ENCODE measurements around the gene ADSS1.
A peak's percentile ranks its signal among the peaks of the same experiment; 100 is the strongest.
"Not testable (repeated sequence)": the region's sequence is repeated elsewhere in the genome, so short reads cannot be mapped to it uniquely, and the experiment has no call there.

The ADSS1 gene

GRCh38 chr14:104746071-104746545, 22.1 kb downstream of the ADSS1 start:
- Mint-ChIP-seq H3K9me3 (no peaks in the 10 kb centered on the region), H3K4me3 (no peak overlapping the region), H3K4me1 (peaks cover 7 to 8% of the 10 kb centered on the region in 2 donors), H3K36me3 (no peaks in the 10 kb centered on the region), H3K27me3 (no peaks in the 10 kb centered on the region), H3K27ac (no peak overlapping the region)
- ATAC-seq (replicated peaks) (peak; percentile 34 to 46), DNase-seq (no peak)

- Mint-ChIP-seq H3K4me1 (peaks cover 2 to 8% of the 10 kb centered on the region in 2 donors), H3K4me3 (no peak overlapping the region), H3K27me3 (no peaks in the 10 kb centered on the region), H3K36me3 (no peaks in the 10 kb centered on the region), H3K27ac (no peak overlapping the region), H3K9me3 (no peaks in the 10 kb centered on the region)
- no peak for DNase-seq
- ATAC-seq (replicated peaks): no peak
Measured at GRCh38 chr14:104746934-104747481, 23.0 kb downstream of the ADSS1 start.

- DNase-seq (no peak), ATAC-seq (replicated peaks) (no peak)
- H3K36me3 Mint-ChIP-seq: peaks cover 0 to under 1% of the 10 kb centered on the region in 2 donors
- H3K4me3 Mint-ChIP-seq: no peak overlapping the region
- no peaks in the 10 kb centered on the region for H3K27me3 Mint-ChIP-seq
- peaks cover 3 to 8% of the 10 kb centered on the region in 2 donors for H3K4me1 Mint-ChIP-seq
- H3K27ac Mint-ChIP-seq: no peak overlapping the region
- no peaks in the 10 kb centered on the region for H3K9me3 Mint-ChIP-seq
Measured at GRCh38 chr14:104747876-104748275, 23.8 kb downstream of the ADSS1 start.

- H3K36me3 Mint-ChIP-seq: peaks cover 3 to 4% of the 10 kb centered on the region in 2 donors
- ATAC-seq (replicated peaks): no peak
- no peak for DNase-seq
- H3K4me3 Mint-ChIP-seq: no peak overlapping the region
- no peak overlapping the region for H3K27ac Mint-ChIP-seq
- H3K9me3 Mint-ChIP-seq: no peaks in the 10 kb centered on the region
- peaks cover 12 to 16% of the 10 kb centered on the region in 2 donors for H3K4me1 Mint-ChIP-seq
- no peaks in the 10 kb centered on the region for H3K27me3 Mint-ChIP-seq
Measured at GRCh38 chr14:104749111-104749649, 25.2 kb downstream of the ADSS1 start.

- Mint-ChIP-seq H3K4me3 (no peak overlapping the region), H3K27ac (no peak overlapping the region), H3K36me3 (peaks cover 6 to 7% of the 10 kb centered on the region in 2 donors), H3K4me1 (peaks cover 20 to 26% of the 10 kb centered on the region in 2 donors), H3K27me3 (no peaks in the 10 kb centered on the region), H3K9me3 (no peaks in the 10 kb centered on the region)
- ATAC-seq (replicated peaks) (no peak), DNase-seq (no peak)
Measured at GRCh38 chr14:104750056-104750752, 26.2 kb downstream of the ADSS1 start.

- H3K36me3 Mint-ChIP-seq; DNase-seq; H3K9me3 Mint-ChIP-seq; H3K27ac Mint-ChIP-seq; H3K4me3 Mint-ChIP-seq; ATAC-seq (replicated peaks); H3K27me3 Mint-ChIP-seq: not testable (repeated sequence)
- peaks cover 22 to 31% of the 10 kb centered on the region in 2 donors for H3K4me1 Mint-ChIP-seq
Measured at GRCh38 chr14:104750753-104751057, 26.7 kb downstream of the ADSS1 start.

- peak overlapping the region; percentile 99 for H3K27ac Mint-ChIP-seq
- no peaks in the 10 kb centered on the region for H3K9me3 Mint-ChIP-seq
- H3K4me1 Mint-ChIP-seq: peaks cover 24 to 42% of the 10 kb centered on the region in 2 donors
- no peak for ATAC-seq (replicated peaks)
- peak overlapping the region; percentile 90 to 95 for H3K4me3 Mint-ChIP-seq
- no peak for DNase-seq
- no peaks in the 10 kb centered on the region for H3K27me3 Mint-ChIP-seq
- peaks cover 8 to 14% of the 10 kb centered on the region in 2 donors for H3K36me3 Mint-ChIP-seq
Measured at GRCh38 chr14:104751539-104752422, 27.8 kb downstream of the ADSS1 start.

GRCh38 chr14:104752423-104752734, 28.4 kb downstream of the ADSS1 start:
- no peak for DNase-seq
- Mint-ChIP-seq H3K27ac (peak overlapping the region; percentile 99), H3K36me3 (peaks cover 12 to 20% of the 10 kb centered on the region in 2 donors), H3K27me3 (no peaks in the 10 kb centered on the region), H3K4me3 (peak overlapping the region; percentile 90 to 95), H3K9me3 (no peaks in the 10 kb centered on the region), H3K4me1 (peaks cover 26 to 48% of the 10 kb centered on the region in 2 donors)
- ATAC-seq (replicated peaks): peak in 1 of 2 donors; percentile 87

- DNase-seq (peak; percentile 99), ATAC-seq (replicated peaks) (peak; percentile 92 to 93)
- no peaks in the 10 kb centered on the region for H3K27me3 Mint-ChIP-seq
- peaks cover 28 to 53% of the 10 kb centered on the region in 2 donors for H3K4me1 Mint-ChIP-seq
- H3K4me3 Mint-ChIP-seq: peak within 1 kb of the TSS; percentile 90 to 95
- H3K9me3 Mint-ChIP-seq: no peaks in the 10 kb centered on the region
- peak within 1 kb of the TSS; percentile 99 for H3K27ac Mint-ChIP-seq
- peaks cover 14 to 25% of the 10 kb centered on the region in 2 donors for H3K36me3 Mint-ChIP-seq
Measured at GRCh38 chr14:104752735-104753527, 28.9 kb downstream of the ADSS1 start, which contains the start of gene SIVA1. Gene SIVA1, plus strand, starts transcription at chr14:104753147. Its CDS starts 55 bp downstream, at chr14:104753202.

- Mint-ChIP-seq H3K27ac (peak overlapping the region; percentile 99), H3K9me3 (no peaks in the 10 kb centered on the region), H3K4me1 (peaks cover 28 to 54% of the 10 kb centered on the region in 2 donors), H3K36me3 (peaks cover 20 to 26% of the 10 kb centered on the region in 2 donors), H3K4me3 (peak overlapping the region; percentile 90 to 95), H3K27me3 (no peaks in the 10 kb centered on the region)
- no peak for ATAC-seq (replicated peaks)
- no peak for DNase-seq
Measured at GRCh38 chr14:104753528-104754212, 29.6 kb downstream of the ADSS1 start.

- DNase-seq (no peak), ATAC-seq (replicated peaks) (no peak)
- H3K9me3 Mint-ChIP-seq: no peaks in the 10 kb centered on the region
- peaks cover 28 to 47% of the 10 kb centered on the region in 2 donors for H3K4me1 Mint-ChIP-seq
- H3K36me3 Mint-ChIP-seq: peaks cover 20 to 31% of the 10 kb centered on the region in 2 donors
- H3K27me3 Mint-ChIP-seq: no peaks in the 10 kb centered on the region
- peak overlapping the region; percentile 99 for H3K27ac Mint-ChIP-seq
- H3K4me3 Mint-ChIP-seq: peak overlapping the region; percentile 90 to 95
Measured at GRCh38 chr14:104754213-104754851, 30.3 kb downstream of the ADSS1 start.

- H3K4me3 Mint-ChIP-seq: no peak overlapping the region
- DNase-seq (no peak), ATAC-seq (replicated peaks) (no peak)
- H3K36me3 Mint-ChIP-seq: peaks cover 26 to 40% of the 10 kb centered on the region in 2 donors
- H3K9me3 Mint-ChIP-seq: no peaks in the 10 kb centered on the region
- no peaks in the 10 kb centered on the region for H3K27me3 Mint-ChIP-seq
- H3K27ac Mint-ChIP-seq: no peak overlapping the region
- peaks cover 28 to 46% of the 10 kb centered on the region in 2 donors for H3K4me1 Mint-ChIP-seq
Measured at GRCh38 chr14:104755621-104756020, 31.6 kb downstream of the ADSS1 start.

All from stimulated activated naive B cell treated with anti-CD40 and anti-IgM and Interleukin-4, amounts not matched to agents 10 μg/mL and 1 μg/mL and 100 μg/mL, for 72 hours (primary cell).